Posterior vena cava (tissue), 2 donors: ENCODE measurements around the gene GPLD1. TPM values are rescaled to one million over a fixed set of nuclear protein-coding genes. Genes with fewer than 3 reads are reported as not detected.
"Not testable (repeated sequence)": the region's sequence is repeated elsewhere in the genome, so short reads cannot be mapped to it uniquely, and the experiment has no call there.

Experiments
- DNase-seq: peaks from one replicate; pipeline ENCODE4 v3.0.0-alpha.2; 2020; ENCODE audit warnings: low spot score
- intact Hi-C, 2 donors: fragments of 100-400 bp; cut with DNase I; formaldehyde crosslinking; loops; one replicate each; pipeline versions ENCODE4 v1.14.1 to v1.14.2; 2022 to 2023
- total RNA-seq, 2 donors: library from RNA; stranded (reverse); fragmentation: NEBNext Ultra II Directional; extraction: Animal tissue kit (Norgen Biotek cat#: 25700); gene quantifications; one replicate each; pipeline ENCODE4 v1.2.1, GENCODE V29; 2021
- donor health status: DM: yes; HTN: yes; CAD: no.
- donor health status: DM: yes; HTN: yes; CAD: no.

GPLD1 gene
- total RNA-seq, 2 donors from 2014 or later: 2.5 to 4.1 TPM

DNA sequence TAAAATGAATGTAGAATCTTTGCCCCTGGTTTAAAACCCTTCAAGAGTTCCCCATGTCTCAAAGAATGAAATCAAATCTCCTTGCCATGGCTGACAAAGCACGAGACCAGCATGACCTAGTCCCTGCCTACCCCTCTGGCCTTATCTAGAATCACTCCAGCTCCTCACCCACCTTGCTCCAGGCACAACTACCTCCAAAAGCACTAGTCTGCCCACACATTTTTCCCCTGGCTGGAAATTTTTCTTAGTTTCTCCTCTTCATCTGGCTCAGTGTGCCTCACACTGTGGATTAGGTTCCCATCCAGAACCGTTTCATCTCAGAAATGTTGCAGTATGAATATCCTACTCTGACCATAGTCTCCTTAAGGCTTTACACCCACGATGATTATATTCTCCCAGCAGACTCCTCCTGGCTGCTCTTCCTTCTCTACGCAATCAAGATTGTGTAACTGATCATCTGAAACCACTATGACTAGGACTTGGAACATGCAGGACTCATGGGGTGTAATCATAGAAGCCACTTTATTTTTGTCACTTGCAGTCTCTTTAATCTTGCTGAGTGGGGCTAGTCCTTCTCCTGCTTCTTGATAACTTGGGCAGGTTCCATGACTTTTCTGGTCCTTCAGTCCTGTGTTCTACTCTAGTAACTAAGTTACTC is 94.5 kb downstream of the GPLD1 start:
- DNase-seq: no peak
- intact Hi-C loops: loop anchor here in 1 of 2 donors (5.0 kb wide), 1 partner anchor 1147 kb away; no protein-coding TSS in a partner anchor

DNA sequence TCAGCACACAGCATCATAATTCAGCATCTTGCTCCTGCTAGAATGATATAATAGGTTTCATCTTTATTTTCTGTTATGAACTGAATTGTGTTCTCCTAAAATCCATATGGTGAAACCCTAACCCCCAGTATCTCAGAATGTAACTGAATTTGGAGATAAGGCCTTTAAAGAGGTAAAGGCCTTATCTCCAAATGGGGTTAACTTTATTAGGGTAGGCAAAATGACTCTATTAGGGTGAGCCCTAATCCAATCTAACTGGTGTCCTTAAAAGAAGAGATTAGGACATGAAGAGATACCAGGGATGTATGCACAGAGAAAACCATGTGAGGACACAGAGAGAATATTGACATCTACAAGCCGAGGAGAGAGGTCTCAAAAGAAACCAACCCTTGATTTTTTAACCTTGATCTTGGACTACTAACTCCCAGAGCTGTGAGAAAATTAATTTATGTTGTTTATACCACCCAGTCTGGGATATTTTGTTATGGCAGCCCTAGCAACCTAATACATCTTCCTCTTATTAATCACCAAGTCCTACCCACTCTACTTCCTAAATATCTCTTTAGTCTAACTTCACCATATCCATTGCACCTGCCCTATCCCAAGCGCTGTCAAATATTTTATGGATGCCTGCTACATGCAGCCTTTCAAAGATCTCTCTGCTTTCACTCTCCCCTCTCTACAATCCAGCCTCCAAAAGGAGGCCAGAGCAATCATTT is 95.2 kb downstream of the GPLD1 start:
- no peak for DNase-seq
- intact Hi-C loops: no loop called here

DNA sequence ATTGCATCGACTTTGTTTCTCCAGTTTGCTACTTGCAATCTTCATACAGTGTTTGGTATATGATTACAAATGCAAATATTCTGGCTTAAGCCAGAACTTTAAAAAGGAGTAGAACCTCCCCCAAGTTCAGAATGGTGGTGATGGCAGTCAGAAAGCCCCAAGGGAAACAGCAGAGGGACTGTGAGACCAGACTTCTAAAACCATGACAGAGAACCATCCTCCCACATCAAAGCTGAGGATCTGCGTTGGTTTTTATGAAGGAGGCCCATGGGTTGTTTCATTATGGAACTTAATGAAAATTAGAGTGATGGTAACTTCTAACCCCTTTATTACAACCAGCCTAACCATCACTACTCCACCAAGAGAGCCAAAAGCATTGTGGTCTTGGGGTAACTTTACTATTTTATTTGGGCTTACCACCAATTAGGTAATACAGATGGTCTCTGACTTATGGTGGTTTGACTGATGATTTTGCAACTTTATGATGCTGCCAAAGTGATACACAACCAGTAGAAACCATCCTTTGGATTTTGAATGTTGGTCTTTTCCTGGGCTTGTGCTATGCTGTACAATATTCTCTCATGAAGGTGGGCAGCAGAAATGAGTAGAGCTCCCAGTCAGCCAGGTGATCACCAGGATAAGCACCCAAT is 97.5 kb downstream of the GPLD1 start:
- DNase-seq: no peak
- intact Hi-C loops: no loop called here

DNA sequence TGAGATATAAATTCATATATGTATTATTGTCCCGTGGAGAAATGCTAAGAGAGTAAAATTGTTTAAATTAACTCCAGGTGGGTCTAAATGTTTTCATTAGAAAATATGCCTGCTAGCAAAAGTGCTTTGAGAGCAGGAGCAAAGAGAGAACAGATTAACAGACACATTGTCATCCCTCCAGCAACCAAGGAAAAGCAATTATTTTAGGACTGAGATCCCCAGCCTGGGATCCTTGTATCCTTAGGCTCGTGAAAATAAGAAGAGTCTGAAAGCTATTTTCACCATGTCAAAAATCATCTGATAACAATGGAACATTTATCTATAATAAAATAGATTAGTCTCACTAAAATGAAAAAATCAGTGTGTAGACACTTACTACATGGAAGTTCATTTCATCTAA is 98.2 kb downstream of the GPLD1 start:
- intact Hi-C loops: no loop called here
- DNase-seq: no peak

DNA sequence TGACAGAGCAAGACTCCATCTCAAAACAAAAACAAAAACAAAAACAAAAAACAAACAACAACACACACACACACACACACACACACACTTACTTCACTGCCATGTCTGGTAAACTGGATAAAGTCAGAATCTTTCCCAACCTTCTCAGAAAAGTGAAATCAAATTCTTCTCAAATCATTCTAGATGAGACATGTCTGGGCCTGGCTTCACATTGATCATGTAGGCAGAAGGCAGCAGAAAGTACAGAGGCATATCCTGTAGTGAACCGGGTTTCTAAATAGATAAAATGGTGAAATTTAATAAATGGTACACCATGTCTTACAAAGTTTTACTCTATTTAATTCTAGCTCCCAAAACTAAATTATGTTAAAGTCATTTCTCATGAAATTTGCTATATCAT is 101.6 kb downstream of the GPLD1 start:
- intact Hi-C loops: no loop called here
- DNase-seq: no peak

DNA sequence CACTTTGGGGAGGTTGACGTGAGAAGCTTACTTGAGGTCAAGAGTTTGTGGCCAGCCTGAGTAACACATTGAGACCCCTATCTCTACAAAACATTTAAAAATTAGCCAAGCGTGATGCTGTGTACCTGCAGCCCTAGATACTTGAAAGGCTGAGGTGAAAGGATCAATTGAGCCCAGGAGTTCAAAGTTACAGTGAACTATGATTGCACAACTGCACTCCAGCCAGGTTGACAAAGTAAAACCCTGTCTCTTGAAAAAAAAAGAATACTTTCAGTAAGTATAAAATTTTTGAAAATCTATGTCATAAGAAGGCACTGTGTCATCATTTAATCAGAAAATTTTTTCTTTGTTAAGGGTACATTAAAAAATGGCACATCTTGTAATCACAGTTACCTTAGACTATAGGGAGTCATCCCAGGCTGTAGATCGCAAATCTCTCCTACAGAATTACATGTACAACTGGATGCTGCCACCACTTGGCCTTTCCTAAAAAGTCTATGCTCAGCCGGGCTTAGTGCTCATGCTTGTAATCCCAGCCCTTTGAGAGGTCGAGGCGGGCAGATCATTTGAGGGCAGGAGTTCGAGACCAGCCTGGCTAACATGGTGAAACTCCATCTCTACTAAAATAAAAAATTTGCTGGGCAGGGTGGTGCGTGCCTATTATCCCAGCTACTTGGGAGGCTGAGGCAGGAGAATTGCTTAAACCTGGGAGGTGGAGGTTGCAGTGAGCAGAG is 103.7 kb downstream of the GPLD1 start:
- intact Hi-C loops: no loop called here
- DNase-seq: no peak

DNA sequence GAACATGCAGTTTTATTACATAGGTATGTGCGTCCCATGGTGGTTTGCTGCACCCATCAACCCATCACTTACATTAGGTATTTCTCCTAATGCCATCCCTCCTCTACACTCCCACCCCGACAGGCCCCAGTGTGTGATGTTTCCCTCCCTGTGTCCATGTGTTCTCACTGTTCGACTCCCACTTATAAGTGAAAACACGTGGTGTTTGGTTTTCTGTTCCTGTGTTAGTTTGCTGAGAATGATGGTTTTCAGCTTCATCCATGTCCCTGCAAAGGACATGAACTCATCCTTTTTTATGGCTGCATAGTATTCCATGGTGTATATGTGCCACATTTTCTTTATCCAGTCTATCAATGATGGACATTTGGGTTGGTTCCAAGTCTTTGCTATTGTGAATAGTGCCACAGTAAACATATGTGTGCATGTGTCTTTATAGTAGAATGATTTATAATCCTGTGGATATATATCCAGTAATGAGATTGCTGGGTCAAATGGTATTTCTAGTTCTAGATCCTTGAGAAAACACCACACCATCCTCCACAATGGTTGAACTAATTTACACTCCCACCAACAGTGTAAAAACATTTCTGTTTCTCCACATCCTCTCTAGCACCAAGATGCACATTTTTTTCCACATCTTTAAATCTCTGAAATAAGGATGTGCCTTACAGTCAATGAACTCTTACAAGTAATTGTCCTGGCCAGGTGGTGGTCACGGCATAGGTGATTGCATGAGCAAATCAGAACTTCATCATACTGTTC is 104.8 kb downstream of the GPLD1 start:
- intact Hi-C loops: not testable (repeated sequence)

DNA sequence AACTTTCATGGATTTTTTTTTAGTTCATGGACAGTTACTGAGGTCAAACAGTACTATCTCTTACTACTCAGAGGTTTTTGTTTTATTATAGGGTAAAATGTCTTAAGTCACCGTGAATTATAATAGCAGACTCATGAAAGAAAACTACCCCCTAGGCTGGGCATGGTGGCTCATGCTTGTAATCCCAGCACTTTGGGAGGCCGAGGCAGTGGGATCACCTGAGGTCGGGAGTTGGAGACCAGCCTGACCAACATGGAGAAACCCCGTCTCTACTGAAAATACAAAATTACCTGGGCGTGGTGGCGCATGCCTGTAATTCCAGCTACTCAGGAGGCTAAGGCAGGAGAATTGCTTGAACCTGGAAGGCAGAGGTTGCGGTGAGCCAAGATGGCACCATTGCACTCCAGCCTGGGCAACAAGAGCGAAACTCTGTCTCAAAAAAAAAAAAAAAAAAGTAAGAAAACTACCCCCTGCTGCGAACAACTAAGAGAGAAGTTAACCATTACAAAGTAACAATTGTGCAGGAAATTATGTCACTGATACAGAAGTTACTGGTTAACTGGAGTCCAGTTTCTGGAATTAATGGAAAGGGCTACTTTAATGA is 106.4 kb downstream of the GPLD1 start:
- intact Hi-C loops, DNase-seq: not testable (repeated sequence)

More for the DNA sequence above, 104.8 kb downstream of the GPLD1 start:
- DNase-seq: not testable (repeated sequence)

DNA sequence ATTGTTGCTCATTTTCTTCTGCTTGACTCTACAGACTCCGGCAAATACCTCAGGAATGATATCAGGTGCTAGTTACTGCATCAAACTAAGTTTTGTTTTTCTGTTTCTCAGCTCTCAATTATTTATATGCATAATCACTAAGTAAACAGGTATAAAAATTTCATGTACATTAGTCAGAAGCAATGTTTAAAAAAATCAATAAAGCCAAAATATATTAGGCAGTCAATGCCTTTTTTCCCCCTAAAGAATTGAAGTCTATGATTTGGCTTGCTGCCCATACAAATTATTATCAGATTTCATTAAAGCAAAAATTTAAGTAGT is 107.2 kb downstream of the GPLD1 start:
- intact Hi-C loops: no loop called here
- no peak for DNase-seq

DNA sequence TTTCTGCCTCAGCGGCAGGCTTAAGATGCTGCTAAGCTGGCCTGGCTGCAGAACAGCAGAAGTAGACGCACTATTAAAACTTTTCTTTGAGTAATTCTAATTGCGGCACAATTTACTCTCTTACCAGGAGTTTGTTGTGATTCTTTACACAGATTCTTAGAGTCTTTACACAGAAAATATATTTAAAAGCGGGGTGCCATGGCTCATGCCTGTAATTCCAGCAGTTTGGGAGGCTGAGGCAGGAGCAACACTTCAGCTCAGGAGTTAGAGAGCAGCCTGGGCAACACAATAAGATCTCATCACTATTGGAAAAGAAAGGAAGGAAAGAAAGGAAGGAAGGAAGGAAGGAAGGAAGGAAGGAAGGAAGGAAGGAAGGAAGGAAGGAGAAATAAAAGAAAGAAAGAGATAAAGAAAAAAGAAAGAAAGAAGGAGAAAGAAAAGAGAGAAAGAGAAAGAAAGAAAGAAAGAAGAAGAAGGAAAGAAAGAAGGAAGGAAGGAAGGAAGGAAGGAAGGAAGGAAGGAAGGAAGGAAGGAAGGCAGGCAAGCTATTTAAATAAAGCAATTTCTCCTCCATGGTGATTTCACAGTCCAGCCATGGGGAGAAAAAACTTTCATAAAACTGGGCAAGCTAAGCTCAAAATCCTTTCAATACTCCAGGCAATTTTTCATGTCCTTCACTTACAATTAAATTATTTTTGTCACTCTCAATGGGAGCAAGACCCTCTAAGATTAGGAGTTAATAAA is 107.7 kb downstream of the GPLD1 start:
- intact Hi-C loops: no loop called here
- no peak for DNase-seq

DNA sequence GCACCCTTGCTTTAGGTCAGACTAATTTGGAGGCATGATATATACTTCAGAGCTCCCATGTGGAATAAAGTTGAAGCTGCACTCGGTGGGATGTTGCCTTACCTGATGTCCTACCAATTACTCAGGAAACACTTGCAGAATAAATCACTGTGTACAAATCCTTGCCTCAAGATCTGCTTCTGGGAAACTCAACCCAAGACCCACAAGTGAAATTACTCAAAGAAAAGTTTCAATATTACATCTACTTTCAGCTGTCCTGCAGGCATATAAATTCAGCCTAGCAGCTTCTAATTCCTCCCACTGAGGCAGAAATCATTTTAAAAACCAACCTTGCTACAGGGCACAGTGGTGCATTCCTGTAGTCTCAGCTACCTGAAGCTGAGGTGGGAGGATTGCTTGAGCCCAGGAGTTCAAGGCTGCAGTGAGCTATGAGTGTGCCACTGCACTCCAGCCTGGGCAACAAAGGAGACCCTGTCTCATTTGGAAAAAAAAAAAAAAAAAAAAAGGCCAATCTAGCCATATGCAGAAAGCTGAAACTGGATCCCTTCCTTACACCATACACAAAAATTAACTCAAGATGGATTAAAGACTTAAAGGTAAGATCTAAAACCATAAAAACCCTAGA is 110.8 kb downstream of the GPLD1 start:
- intact Hi-C loops: no loop called here

More for the DNA sequence above, 110.8 kb downstream of the GPLD1 start:
- DNase-seq: no peak

Other genes with a start within 250 kb of the GPLD1 start
- gene DCDC2, start 131.5 kb downstream of the GPLD1 start, total RNA-seq: not detected
- gene MRS2, start 86.6 kb downstream of the GPLD1 start, total RNA-seq: 10 to 100 TPM; 13.6 to 17.6 TPM
- gene ALDH5A1, start 5.4 kb upstream of the GPLD1 start, total RNA-seq: 1 to 10 TPM; 4.0 to 4.8 TPM
- gene KIAA0319, start 156.6 kb upstream of the GPLD1 start, total RNA-seq: under 1 TPM in 1 of 2 donors, not detected in 1; 0.09 TPM
- 10 to 100 TPM; 25.8 to 32.8 TPM for gene TDP2, start 177.3 kb upstream of the GPLD1 start, total RNA-seq
- 10 to 100 TPM; 10.4 to 11.4 TPM for gene ACOT13, start 177.5 kb upstream of the GPLD1 start, total RNA-seq
- gene C6orf62, start 229.6 kb upstream of the GPLD1 start, total RNA-seq: 10 to 100 TPM; 63.9 to 70.3 TPM